ENCODE measurements around the gene PTK6.

DNA sequence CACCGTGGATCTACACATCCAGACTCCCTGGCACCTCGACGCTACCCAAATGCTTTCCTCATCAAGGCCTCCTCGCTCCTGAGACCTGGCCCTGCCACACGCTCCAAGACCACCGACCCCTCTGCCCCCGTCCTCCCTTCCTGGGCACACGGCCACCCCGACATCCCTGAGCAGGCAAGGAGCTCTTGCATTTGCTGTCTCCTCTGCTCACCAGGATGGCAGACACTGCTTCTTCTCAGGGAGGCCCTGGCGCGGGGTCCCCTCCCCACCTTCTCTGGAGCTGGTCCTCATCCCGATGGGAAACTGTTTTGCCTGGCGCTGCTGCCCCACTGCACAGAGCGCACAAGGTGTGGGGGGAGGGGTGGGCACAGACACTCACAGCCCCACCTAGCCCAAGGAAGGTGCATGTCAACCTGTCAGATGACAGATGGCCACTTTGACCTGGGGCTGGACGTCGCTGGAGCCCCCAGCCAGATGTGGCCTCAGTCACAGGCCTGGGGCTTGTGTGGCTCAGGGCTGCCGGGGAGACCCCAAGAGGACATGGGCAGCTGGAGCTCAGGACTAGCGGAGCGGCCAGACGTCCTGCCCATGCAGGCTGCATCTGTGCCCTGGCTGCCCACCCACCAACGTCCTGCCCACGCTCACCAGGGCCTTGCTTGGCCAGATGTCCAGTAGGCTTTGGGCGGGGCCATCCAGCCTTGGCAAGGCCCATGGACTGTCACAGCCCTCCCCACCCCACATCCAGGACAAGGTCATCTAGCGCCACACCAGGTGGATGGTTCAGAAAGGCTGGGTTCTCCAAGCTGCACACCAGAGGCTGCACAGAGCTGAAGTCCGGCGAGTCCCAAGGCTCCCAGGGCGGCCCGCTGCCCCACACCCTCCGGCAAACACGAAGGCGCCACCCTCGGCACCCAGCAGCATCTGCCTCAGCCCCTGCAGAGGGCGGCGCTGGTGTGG lies 58.6 kb downstream of the PTK6 start:
- TF ChIP-seq, protein P1, sequence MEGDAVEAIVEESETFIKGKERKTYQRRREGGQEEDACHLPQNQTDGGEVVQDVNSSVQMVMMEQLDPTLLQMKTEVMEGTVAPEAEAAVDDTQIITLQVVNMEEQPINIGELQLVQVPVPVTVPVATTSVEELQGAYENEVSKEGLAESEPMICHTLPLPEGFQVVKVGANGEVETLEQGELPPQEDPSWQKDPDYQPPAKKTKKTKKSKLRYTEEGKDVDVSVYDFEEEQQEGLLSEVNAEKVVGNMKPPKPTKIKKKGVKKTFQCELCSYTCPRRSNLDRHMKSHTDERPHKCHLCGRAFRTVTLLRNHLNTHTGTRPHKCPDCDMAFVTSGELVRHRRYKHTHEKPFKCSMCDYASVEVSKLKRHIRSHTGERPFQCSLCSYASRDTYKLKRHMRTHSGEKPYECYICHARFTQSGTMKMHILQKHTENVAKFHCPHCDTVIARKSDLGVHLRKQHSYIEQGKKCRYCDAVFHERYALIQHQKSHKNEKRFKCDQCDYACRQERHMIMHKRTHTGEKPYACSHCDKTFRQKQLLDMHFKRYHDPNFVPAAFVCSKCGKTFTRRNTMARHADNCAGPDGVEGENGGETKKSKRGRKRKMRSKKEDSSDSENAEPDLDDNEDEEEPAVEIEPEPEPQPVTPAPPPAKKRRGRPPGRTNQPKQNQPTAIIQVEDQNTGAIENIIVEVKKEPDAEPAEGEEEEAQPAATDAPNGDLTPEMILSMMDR (IDR thresholded peaks at IDR 0.05), result no peak
- TF ChIP-seq EP300 (IDR thresholded peaks at IDR 0.05), result no peak
